Prostate gland (tissue), 2 donors: Measurements from ENCODE around the gene NPIPB8. TPM values are rescaled to one million over a fixed set of nuclear protein-coding genes. Genes with fewer than 3 reads are reported as not detected.
"Not testable (repeated sequence)": the region's sequence is repeated elsewhere in the genome, so short reads cannot be mapped to it uniquely, and the experiment has no call there.

Experiments used
- DNase-seq: peaks from one replicate; pipeline ENCODE4 v3.0.0-alpha.2; 2019; ENCODE audit warnings: low spot score
- H3K27ac ChIP-seq, 2 donors: fragments of 200-600 bp; sonication (generic); 2 replicates each; pipeline ENCODE4 v1.5.1; 2017 to 2019
- H3K27me3 ChIP-seq: fragments of 200-600 bp; sonication (generic); replicated peaks from 2 replicates; pipeline ENCODE4 v1.5.1; 2019; ENCODE audit not compliant: insufficient read depth
- H3K36me3 ChIP-seq, 2 donors: fragments of 200-600 bp; sonication (generic); 1 replicate in 1 of 2; 2 replicates in 1 of 2; pipeline versions ENCODE4 v1.5.1 to v1.8.1; 2017 to 2019
- H3K4me1 ChIP-seq: fragments of 200-600 bp; sonication (generic); replicated peaks from 2 replicates; pipeline ENCODE4 v1.5.1; 2019
- H3K4me3 ChIP-seq, 2 donors: fragments of 200-600 bp; sonication (generic); 2 replicates each; pipeline ENCODE4 v1.5.1; 2017 to 2019
- H3K9me3 ChIP-seq: fragments of 200-600 bp; sonication (generic); 2 replicates; pipeline ENCODE4 v1.5.1; 2017
- POLR2A ChIP-seq: fragments of 450-650 bp; IDR thresholded peaks from one replicate; pipeline ENCODE4 v1.6.1; 2016; ENCODE audit warnings: antibody characterized with exemption, mild to moderate bottlenecking
- POLR2AphosphoS5 ChIP-seq: sonication (generic); formaldehyde crosslinking; IDR thresholded peaks from one replicate; pipeline ENCODE4 v1.6.1; 2017; ENCODE audit warnings: antibody characterized with exemption
- WGBS: methylation state at CpG from one replicate; pipeline ENCODE4 v1.1.5; 2018; 5-methylcytosine and 5-hydroxymethylcytosine counted together
- intact Hi-C: fragments of 100-400 bp; cut with DNase I; formaldehyde crosslinking; loops from one replicate; pipeline ENCODE4 v1.14.2; 2022
- total RNA-seq, 2 donors: library from RNA; depleted of rRNA; stranded (reverse); fragments of >200 nt; gene quantifications; one replicate each; pipeline ENCODE4 v1.1.0, GENCODE V29; 2016
- TF ChIP-seq, protein P1 (sequence below), 4 experiments: fragments of 200-600 bp in 2 of 4; fragments of 450-650 bp in 2 of 4; sonication (generic) in 2 of 4; IDR thresholded peaks; 1 replicate in 3 of 4; 2 replicates in 1 of 4; pipeline ENCODE4 v1.5.1; 2016 to 2019; ENCODE audit warnings: antibody characterized with exemption in 4 of 4, mild to moderate bottlenecking in 2 of 4, moderate library complexity in 2 of 4

NPIPB8 gene
- total RNA-seq, 2 donors from 2014 or later, result 6.0 TPM; not detected in 1

DNA sequence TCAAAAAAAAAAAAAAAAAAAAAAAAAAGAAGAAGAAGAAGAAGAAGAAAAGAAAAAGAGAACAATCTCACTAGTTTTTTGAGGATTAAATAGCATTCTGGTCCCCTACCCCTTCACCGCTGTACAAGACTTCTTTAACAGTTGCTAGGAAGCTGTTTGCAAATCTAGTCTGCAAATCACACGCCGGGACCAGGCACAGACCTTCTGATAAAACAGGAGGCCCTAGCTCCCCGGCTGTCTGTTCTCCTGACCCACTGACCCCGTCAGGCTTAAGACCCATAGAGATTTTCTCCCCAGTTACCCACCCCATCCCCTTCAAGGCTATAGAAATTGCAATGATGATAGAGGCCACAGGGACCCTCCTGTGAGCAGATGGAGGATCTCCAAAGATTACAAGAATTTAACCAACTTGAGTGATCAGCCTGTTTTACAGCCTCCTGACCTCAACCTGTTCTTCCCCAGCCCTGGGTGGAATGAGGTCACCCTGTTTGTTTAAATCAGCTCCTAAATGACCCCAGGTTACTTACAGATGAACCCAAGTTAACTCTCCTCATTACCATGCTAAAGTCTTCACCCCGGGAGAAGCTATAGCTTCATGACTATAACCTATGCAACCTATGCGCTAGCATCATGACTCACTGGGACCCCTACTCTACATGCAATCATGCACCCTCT is 16.2 kb upstream of the NPIPB8 start:
- TF ChIP-seq, protein P1, sequence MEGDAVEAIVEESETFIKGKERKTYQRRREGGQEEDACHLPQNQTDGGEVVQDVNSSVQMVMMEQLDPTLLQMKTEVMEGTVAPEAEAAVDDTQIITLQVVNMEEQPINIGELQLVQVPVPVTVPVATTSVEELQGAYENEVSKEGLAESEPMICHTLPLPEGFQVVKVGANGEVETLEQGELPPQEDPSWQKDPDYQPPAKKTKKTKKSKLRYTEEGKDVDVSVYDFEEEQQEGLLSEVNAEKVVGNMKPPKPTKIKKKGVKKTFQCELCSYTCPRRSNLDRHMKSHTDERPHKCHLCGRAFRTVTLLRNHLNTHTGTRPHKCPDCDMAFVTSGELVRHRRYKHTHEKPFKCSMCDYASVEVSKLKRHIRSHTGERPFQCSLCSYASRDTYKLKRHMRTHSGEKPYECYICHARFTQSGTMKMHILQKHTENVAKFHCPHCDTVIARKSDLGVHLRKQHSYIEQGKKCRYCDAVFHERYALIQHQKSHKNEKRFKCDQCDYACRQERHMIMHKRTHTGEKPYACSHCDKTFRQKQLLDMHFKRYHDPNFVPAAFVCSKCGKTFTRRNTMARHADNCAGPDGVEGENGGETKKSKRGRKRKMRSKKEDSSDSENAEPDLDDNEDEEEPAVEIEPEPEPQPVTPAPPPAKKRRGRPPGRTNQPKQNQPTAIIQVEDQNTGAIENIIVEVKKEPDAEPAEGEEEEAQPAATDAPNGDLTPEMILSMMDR (IDR thresholded peaks at IDR 0.05), result no peak
- TF ChIP-seq POLR2A (no peak), POLR2AphosphoS5 (no peak)
- intact Hi-C loops, result no loop called here
- WGBS, result 75% methylated on average over 7 of the region's 7 CpGs

DNA sequence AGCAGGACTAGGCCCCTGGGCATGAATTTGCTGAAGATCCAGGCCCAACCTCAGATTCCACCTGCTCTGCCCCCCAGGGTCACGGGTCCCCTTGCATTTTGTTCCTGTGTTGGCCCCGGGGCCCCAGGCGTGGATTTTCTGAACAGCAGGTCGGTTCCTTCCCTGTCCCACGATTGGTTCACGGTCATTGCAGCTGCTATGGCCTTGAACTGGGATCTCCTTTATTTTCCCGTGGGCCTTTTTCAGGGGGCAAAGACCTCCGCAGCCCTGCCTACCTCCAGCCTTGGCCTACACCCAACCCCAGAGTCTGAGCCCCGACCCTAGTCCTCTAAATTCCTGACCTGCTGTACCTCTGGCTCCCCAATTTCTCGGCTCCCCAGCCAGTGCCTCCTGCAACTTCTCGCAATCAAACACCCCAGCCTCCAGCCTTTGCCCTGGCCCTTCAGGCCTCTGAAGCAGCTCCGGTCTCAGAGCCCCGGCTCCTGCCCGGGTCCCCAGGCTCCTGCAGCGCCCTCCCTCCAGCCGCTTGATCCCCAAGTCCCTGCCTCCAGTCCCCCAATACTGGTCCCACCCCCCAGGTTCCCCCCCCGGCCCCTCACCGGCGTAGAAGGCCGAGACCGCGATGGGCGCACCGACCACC is 15.2 kb upstream of the NPIPB8 start:
- H3K9me3 ChIP-seq, H3K36me3 ChIP-seq, DNase-seq, H3K4me1 ChIP-seq, H3K27me3 ChIP-seq, intact Hi-C loops: not testable (repeated sequence)
- peak overlapping the region; percentile 28 to 36 for H3K4me3 ChIP-seq
- H3K27ac ChIP-seq, result peak overlapping the region in 1 of 2 donors; percentile 45
- WGBS, result 48% methylated on average over 17 of the region's 24 CpGs

More for the DNA sequence above, 16.2 kb upstream of the NPIPB8 start:
- no peak for DNase-seq
- Histone ChIP-seq H3K27me3 (no peaks in the 10 kb centered on the region), H3K4me3 (no peak overlapping the region), H3K36me3 (no peaks in the 10 kb centered on the region), H3K27ac (no peak overlapping the region), H3K9me3 (no peaks in the 10 kb centered on the region), H3K4me1 (no peaks in the 10 kb centered on the region)

DNA sequence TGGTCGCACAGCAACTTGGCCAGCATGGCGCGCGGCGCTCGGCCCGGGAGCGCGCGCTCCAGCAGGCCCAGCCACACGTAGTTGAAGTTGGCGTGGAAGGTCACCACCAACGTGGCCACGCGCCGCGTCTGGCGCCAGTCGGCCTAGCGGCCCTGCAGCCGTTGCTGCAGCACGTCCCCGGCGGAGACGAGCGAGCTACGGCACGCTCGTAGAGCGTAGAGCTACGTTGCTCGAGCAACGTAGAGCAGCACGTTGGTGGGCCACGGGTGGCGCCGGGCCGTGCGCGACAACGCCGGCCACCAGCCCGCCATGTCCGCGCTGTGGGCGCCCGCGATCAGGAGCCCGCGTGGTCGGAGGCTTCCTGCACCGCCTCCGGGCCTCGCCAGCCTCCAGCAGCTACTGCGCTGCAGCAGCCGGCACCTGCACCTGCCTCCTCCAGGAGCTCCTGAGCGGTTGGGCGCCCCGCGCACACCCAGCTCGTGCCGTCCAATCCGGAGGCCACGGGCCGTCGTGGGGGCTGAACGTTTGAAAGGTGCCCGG is 14.6 kb upstream of the NPIPB8 start:
- Histone ChIP-seq H3K4me1 (no peaks in the 10 kb centered on the region), H3K9me3 (no peaks in the 10 kb centered on the region), H3K4me3 (peak overlapping the region; percentile 28 to 36), H3K27ac (peak overlapping the region in 1 of 2 donors; percentile 45), H3K36me3 (no peaks in the 10 kb centered on the region), H3K27me3 (no peaks in the 10 kb centered on the region)
- WGBS, result 14% methylated on average over 58 of the region's 68 CpGs
- intact Hi-C loops, result no loop called here
- no peak for DNase-seq
- TF ChIP-seq POLR2AphosphoS5 (no peak), POLR2A (no peak)
- TF ChIP-seq, protein P1 (IDR thresholded peaks at IDR 0.05), result no peak

DNA sequence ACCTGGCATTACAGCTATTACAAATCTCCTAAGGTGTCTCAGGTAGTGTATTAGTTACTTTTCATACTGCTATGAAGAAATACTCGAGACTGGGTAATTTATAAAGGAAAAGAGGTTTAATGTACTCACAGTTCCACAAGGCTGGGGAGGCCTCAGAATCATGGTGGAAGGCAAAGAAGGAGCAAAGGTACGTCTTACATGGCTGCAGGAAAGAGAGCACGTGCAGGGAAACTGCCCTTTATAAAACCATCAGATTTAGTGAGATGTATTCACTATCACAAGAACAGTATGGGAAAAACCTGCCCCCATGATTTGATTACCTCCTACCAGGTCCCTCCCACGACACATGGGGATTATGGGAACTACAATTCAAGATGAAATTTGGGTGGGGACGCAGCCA is 7.0 kb upstream of the NPIPB8 start:
- H3K9me3 ChIP-seq, intact Hi-C loops, H3K27ac ChIP-seq, H3K27me3 ChIP-seq, H3K36me3 ChIP-seq, H3K4me1 ChIP-seq, DNase-seq, H3K4me3 ChIP-seq: not testable (repeated sequence)
- WGBS, result 79% methylated on average over 4 of the region's 5 CpGs

DNA sequence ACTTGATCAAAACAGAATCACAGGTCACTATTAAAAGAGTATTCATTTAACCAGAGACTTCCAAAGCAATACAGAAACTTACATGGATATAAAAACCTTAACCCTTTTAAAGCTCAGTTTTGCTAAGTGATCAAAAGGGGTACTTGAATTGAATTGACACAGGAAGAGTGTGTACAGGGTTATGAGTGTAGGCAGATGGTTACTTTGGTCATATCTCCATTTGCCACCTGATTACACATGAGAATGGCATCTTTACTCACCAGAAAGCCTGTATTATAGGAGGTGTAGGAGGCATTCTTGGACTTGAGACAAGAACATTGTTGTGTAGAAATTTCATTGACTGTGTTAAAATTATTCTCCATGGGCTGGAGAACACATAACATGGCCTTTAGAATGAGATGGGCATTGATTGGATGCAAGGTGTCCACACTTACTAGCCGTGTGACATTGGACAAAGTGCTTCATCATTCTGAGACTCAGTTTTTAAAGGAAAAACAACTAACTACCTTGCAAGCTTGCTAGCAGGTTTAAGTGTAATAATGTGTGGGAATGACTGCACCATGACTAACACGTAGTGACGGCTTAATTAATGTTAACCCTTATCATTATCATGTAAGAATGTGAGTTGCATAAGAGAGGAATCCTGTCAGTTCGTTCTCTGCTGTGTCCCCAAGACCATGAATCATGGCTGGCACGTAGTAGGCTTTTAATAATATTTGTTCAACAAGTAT is 1.6 kb upstream of the NPIPB8 start:
- intact Hi-C loops, H3K27ac ChIP-seq, H3K9me3 ChIP-seq, DNase-seq, H3K4me3 ChIP-seq, H3K27me3 ChIP-seq, H3K4me1 ChIP-seq, H3K36me3 ChIP-seq: not testable (repeated sequence)
- WGBS, result 60% methylated on average over 5 of the region's 5 CpGs

DNA sequence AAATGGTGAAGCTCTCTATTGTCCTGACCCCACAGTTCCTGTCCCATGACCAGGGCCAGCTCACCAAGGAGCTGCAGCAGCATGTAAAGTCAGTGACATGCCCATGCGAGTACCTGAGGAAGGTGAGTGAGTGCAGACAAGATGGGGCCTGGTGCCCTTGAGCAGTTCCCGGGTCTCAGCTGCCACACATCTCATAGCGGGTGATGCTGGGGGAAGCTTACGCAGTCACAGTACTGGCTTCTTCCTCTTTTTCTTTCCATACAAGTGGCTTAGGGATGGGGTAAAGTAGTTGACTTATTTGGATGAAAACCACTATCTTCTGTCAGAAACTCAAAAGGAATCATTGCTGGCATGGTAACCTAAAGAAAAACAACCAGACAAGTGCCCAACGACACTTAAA is 494 bp downstream of the NPIPB8 start:
- DNase-seq, intact Hi-C loops, H3K36me3 ChIP-seq, H3K9me3 ChIP-seq, H3K4me3 ChIP-seq, H3K27me3 ChIP-seq, H3K4me1 ChIP-seq, H3K27ac ChIP-seq: not testable (repeated sequence)
- 41% methylated on average over 3 of the region's 5 CpGs for WGBS

DNA sequence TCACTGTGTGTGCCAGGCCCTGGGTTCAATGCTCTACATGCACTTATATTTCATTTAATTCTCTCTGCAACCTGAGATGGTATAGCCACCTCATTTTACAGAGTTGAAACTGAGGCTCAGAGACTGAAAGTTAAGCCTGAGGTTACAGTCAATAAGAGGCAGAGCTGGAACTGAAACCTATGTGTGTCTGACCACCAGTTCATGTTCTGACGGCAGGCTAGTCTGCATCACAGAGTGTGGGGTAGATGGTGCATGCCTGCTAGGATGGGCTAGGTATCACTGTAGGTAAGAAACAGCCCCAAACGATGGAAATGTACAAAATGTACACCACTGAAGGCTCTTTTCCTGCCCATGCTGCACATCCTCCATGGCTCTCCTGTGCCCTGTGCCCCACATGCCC is 2.1 kb downstream of the NPIPB8 start:
- 71% methylated on average over 2 of the region's 2 CpGs for WGBS
- H3K9me3 ChIP-seq, H3K27ac ChIP-seq, intact Hi-C loops, DNase-seq, H3K27me3 ChIP-seq, H3K36me3 ChIP-seq, H3K4me1 ChIP-seq, H3K4me3 ChIP-seq: not testable (repeated sequence)

DNA sequence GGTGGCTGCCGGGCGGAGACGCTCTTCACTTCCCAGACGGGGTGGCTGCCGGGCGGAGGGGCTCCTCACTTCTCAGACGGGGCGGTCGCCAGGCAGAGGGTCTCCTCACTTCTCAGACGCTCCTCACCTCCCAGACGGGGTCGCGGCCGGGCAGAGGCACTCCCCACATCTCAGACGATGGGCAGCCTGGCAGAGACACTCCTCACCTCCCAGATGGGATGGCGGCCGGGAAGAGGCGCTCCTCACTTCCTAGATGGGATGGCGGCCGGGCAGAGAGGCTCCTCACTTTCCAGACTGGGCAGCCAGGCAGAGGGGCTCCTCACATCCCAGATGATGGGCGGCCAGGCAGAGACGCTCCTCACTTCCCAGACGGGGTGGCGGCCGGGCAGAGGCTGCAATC is 28.4 kb downstream of the NPIPB8 start:
- intact Hi-C loops, H3K4me3 ChIP-seq, H3K4me1 ChIP-seq, H3K9me3 ChIP-seq, H3K27ac ChIP-seq, H3K36me3 ChIP-seq, H3K27me3 ChIP-seq, DNase-seq: not testable (repeated sequence)
- 91% methylated on average over 11 of the region's 25 CpGs for WGBS

DNA sequence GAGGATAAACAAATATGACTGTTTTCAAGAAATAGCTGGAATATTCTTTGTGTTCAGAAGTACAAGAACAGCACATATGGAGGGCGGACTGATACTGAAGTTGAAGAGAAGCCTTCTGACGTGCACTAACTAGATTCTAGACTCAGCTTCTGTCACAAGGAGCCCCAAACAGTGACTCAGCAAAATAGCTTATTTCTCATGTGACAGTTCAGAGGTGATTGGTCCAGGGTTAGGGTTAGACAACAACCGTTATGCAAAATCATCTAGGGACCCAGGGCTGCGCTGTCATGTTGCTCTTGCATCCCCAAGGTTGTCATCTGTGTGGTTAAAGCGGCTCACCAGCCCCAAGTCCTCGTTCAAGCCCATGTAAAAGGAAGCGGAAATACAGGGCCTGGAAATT is 29.6 kb downstream of the NPIPB8 start:
- DNase-seq, H3K4me1 ChIP-seq, H3K4me3 ChIP-seq, H3K27me3 ChIP-seq, H3K36me3 ChIP-seq, H3K9me3 ChIP-seq, intact Hi-C loops, H3K27ac ChIP-seq: not testable (repeated sequence)
- WGBS, result no CpG with 5 or more reads among the region's 7 CpGs

DNA sequence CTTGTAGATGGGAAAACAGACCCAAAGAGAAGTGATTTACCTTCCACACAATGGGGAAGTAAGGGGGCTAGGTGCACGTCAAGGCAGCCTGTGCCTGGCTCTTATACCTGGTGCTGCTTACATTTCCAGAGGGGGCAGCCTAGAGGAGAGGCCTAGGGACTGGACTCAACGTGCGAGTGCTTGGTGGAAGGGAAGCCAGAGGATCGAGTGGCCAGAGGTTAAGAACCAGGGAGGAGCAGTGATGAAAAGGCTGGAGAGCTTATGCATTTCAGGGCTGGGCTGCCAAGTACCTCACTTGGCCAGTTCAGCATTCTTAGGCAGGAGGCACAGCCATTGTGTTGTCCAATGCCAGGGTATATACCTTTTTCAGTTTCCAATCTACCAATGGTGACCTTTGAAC is 30.3 kb downstream of the NPIPB8 start:
- intact Hi-C loops, H3K4me3 ChIP-seq, H3K27ac ChIP-seq, H3K9me3 ChIP-seq, DNase-seq, H3K4me1 ChIP-seq, H3K27me3 ChIP-seq, H3K36me3 ChIP-seq: not testable (repeated sequence)
- no CpG with 5 or more reads among the region's 4 CpGs for WGBS
